ENCODE results near the gene GALNT15.

The GALNT15 gene

DNA sequence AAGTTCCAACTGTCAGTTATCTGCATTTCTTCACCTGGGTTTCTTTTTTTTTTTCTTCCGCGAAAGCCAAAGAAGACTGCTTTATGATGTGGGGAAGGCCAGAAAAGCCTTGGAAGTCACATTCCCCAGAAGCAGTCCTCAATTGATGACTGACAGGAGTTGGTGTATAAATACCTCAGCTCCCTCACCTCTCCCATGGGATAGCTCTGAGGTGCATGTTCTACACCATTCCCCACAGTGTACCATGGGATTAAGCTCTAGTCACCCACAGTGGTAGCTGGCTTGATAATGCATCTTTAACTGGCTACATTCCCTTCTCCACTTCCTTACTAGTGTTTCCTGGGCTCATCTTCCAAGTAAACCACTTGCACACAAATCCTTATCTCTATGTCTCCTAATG is 59.8 kb downstream of the GALNT15 start:
- DNase-seq = no peak

DNA sequence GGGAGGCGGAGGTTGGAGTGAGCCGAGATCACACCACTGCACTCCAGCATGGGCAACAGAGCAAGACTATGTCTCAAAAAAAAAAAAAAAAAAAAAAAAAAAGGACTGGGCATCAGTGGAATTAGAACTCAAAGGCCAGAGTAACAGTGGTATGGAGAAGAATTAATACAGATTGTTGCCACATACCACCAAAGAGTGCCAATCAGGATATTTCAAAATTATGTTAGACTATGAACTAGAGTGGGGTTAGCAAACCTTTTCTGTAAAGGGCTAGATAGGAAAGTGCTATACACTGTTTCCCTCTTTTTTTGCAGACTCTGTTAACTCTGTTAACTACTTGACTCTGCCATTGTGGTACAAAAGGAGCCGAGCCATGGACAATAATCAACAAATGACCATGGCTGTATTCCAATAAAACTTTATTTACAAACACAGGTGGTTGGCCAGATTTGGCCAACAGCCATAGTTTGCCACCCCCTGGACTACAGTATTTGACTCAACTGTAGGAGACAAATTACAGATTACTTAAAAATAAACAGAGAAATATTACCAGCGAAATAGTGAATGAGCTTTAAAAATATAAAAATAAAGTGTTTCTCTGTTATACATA is 61.7 kb downstream of the GALNT15 start:
- no peak for DNase-seq

DNA sequence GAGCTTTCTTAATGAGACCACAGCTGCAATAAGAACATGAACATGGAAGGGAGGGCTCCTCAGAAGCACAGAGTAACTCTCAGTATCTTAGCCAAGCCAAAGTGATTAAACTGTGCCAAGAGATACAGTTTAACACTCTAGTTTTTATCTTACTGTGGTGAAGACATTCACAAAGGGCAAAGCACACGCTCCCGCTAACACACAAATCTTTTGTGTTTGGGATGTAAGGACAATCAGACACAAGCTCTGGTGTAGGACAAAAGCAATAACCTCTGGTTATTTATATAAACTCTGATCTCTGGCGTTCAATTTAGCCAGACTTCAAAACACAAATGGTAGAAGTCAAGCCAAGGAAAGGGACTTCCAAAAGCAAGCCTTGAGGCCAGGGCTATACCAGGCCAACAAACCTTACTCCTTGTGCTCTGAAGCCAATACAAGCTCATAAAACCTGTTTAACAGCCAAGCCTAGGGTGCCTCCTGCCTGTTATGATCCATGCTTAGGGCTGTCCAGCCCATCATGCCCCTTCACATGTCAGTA is 62.4 kb downstream of the GALNT15 start:
- no peak for DNase-seq

DNA sequence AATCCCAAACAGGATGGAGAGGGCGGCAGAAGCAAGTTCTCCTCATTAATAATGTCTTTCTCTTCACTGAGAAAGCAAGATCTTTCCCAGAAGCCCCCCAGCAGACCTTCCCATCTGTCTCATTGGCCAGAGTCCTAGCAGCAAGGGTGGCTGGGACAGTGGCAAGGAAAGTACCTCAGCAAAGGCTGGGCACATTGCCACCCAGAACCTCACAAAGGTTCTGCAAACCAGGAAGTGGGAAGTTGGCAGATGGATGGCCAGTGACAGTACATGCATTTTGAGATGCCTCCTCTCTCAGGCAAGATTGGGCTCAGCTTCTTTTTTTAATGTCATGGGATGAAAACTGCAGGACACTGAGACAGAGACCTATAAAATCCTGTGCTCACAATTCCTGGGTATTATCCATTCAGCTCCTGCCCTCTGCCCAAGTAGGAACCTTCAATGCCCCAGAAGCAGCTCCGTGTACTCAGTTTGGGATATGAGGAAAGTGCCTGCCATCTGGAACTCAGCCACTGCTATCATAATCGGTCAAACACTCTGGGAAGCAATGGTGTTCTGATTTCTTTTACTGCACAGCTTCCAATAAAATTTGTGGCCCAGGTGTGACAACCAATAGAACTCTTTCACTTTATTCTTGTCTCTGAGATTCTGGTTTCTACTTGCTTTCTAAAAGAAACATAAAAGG is 64.7 kb downstream of the GALNT15 start:
- DNase-seq = no peak

DNA sequence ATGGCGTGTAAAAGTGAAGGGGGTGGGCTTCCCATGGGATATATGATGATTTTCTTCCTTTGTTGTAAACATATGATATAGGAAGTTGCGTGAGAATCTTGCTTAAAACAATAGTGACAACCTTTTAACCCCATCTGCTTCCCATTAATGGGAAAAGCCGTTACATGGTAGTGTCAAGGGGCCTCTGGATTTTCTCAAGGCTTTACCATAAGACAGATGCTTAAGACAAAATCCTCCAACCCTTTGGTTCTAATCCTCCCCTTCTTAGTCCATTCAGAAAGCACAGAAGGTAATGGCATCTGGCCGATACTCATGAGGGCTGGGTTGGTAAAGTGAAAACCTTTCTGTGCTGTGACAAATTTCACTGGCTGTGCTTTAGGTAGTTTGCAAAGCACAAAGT is 65.3 kb downstream of the GALNT15 start:
- no peak for DNase-seq

DNA sequence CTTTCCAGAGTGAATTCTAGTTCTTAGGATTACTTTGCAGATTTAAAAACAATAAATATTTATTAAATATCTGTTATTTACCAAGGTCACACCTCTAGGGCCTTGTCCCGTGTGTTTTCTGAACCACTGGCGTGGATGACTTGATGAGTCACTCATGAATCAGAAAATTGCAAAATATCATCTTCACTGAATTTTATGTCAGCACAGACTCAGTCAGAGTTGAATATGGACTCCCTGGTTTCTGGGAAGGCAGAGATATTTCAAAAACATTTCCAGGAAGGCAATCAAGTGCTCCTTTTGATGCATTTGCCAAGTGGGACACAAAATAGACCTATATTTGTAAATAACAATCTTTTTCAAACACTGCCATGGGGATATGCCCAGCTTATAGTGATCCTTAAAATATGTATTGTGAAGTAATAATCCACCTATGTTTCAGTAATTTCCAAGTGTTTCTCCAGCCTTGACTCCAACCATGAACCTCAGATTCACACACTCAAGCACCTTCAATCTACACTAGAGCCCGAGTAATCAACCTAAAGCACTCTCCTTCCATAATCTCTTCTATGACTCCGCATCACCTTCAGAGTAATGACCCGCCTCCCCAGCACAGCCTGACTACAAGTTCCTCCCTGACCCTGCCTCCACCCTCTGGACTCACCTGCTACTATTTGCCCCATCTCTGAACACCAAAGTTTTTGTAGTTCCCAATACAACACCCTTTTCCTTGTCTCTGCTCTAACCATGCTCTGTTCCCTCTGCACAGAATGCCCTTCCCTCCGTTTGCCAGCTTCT is 65.9 kb downstream of the GALNT15 start:
- no peak for DNase-seq

DNA sequence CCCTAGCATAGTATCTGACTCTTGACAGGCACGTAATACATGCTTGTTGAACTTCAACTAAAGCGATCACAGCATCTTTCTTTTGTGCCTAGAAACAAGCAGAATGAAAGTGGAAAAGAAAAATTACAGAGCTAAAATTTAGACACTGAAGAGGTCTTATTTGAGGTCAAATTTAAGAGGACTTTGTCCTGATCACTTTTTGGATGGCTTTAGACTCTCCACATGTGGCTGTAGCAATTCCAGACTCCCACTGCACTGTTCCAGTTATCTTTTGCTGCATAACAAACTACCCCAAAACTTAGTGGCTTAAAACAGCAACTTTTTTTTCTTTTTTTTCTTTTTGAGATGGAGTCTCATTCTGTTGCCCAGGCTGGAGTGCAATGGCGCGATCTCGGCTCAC is 66.7 kb downstream of the GALNT15 start:
- DNase-seq = no peak

DNA sequence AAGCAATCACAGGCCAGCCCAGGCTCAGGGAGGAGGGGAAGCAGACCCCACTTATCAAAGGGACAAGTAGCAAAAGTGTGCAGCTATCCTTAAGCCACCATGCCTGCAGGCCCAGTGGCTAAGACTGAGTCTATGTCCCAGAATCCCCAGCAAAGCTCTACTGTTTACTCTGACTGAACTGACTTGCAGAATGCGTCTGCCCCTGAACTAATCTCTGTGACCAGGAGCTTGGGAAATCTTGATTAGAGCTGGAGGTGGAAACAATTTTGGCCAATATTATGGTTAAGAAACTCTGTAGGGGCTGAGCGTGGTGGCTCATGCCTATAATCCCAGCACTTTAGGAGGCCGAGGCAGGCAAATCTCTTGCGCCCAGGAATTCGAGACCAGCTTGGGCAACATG is 67.7 kb downstream of the GALNT15 start:
- DNase-seq = no peak

DNA sequence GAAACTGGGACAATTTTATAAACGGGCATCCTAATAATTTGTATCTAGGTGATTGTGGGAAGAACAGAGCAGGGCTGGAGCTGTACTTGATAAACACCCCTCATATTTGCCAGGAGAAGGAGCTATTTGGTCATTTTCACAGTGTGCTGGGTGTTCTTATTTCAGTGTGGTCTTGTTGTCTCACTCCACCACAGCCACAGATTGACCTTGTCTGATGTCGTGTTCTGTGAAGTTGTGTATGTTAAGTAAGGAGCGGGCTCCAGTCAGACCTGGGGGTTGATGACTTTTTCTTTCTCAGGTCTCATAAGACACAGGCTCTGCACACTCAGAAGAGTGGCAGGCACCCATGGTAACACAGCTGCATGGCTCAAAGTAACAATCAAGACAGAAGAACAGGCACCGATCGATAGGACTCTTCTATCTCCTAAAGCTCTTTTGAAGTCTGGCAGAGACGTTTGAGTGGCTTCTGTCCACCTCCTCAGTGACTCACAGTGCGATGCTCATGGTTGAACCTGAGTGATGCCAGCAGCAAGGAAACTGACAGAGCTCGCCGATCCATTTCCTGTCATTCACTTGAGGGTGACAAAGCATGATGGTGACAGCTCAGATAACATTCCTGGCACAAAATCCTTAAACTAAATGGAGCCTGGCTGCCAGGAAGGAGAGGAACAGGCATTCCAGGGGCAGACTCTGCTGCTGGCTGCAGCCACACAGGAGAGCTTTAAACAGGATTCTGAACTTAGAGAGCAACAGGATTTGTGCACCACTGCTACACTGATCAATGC is 69.4 kb downstream of the GALNT15 start:
- no peak for DNase-seq

DNA sequence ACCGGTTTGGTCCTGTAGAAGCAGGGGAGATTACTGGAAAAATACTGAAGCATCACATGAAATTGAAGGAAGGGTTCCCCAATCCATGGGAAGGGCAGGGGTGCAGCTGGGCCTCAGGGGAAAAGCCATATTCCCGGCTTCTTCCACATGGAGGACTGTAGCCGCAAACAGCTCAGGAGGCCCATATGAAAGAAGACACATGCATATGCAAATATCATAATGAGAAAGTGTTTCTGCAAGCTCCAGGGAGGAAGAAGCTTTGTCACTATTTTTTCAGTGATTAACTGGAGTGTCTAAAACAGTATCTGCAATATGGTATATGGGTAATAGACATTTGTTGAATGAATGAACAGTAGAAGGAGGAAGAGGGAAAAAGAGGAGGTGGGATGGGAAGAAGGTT is 71.1 kb downstream of the GALNT15 start:
- DNase-seq = no peak

DNA sequence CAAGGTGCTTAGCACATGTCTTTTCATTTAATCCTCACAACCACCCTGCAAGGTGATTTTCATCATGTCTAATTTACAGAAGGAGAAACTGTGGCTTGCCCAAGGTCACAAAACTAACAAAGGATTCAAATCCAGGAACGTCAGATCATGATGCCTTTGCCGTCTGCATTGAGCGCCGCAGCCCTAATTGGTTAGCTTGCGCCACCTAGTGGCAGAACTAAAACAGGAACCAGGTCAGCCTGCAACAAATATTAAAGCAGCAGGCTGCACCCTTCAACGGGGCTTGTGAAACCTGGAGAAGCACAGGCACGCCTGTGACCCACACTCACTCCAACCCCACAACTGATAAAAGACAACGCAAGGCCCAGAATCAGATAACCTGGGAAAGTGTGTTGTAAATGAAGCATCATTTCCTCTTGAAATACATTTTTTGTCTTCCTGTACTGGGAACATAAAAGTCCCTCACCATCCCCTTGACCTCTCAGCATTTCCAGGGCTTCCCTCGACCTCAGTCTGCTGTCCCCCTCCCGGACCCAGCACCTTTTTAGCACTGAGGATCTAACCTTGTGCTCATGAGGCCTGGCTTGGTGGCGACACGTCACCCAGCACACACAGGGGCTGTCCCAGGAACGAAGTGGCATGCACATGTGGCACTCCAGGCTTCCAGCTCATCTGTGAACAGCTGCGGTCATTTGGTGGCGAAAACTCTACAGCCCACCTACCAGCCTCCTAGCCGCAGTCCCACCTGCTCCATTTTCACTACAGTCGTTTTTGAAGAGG is 73.0 kb downstream of the GALNT15 start:
- peak; percentile 41 for DNase-seq

DNA sequence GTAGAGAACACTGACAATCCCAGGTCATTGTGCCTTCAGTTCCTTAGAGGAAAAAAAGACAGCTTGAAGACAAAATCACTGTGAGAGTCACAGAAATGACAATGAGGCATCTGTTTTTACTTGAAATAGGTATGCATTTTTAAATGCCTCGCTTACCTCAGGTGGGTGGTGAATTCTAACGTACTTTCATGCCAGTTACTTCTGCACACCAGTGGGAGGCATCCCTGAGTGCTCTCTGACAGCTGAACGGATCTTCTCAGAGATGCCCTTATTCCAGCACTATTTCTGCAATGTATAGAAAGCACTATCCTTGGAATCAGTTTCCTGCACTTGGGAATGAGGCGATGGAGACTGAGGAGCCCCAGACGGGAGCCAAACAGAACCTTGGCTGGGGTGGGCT is 74.1 kb downstream of the GALNT15 start:
- DNase-seq = no peak

DNA sequence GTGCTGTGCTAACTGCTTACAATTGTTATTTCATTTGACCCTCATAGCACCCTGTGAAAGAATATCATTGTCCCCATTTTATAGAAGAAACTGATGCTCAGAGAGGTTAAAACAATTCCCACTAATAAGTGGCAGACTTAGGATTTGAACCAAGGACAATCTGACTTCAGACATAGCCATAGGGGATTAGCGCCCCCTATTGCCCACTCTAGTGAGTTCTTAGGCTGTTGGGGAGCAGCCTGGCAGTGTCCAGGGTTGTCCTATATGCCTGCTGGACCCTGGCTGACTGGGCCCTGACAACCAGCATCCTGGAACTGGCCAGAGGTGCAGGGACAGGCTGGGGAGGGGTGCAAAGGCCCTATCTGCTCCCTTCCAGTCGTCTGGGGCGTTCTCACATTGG is 74.9 kb downstream of the GALNT15 start:
- no peak for DNase-seq

DNA sequence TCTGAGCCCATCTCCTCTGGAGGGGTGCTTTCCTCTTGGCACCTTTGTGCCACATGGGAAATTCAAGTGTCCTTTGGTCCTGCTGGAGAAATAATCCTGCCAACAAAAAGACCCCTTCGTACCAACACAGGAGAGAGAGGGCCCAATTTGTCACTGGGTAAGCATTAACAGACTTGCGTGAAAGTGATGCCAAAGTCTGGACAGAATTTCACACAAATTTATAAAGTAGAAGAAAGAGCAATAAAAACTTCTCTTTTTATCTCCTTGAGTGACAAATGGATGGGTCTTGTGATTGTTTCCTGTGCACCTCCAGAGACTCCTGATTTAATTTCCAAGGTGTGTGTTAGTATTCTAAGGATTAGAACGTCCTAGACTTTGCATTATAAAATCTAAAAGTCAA is 75.4 kb downstream of the GALNT15 start:
- DNase-seq = no peak

DNA sequence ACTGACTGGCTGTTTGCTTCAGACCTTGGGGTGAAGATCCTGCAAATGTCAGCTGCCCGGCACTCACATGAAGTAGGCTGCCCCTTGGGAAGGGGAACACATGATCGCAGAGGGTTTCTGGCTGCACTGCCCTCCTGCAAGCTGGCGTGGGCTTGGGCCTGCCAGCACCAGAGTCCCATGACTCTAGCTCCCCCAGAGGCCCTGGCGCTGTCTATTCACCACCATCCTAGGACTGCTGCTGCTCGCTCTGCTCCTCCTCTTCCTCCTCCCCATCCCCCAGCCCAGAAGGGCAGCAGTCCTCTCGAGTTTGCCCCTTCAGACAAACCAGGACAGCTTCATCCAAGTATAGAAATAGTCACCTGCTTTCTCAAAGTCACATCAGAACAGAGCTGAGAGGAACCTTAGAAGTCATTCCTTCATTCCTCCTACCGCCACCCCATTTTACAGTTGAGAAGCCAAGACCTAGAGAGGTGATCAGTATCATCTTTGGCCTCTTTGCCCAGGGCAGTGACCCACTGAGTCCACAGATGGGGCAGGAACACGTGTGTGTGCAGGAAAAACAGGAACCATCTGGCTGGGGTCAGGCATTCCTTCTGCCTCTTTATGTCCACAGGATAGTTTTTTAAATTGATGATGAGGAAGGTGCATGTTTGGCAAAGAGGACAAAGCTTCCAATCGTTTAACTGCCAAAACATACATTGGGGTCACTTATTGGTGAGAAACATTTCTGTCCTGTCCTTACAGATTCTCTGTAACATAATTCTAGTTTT is 77.0 kb downstream of the GALNT15 start:
- no peak for DNase-seq

DNA sequence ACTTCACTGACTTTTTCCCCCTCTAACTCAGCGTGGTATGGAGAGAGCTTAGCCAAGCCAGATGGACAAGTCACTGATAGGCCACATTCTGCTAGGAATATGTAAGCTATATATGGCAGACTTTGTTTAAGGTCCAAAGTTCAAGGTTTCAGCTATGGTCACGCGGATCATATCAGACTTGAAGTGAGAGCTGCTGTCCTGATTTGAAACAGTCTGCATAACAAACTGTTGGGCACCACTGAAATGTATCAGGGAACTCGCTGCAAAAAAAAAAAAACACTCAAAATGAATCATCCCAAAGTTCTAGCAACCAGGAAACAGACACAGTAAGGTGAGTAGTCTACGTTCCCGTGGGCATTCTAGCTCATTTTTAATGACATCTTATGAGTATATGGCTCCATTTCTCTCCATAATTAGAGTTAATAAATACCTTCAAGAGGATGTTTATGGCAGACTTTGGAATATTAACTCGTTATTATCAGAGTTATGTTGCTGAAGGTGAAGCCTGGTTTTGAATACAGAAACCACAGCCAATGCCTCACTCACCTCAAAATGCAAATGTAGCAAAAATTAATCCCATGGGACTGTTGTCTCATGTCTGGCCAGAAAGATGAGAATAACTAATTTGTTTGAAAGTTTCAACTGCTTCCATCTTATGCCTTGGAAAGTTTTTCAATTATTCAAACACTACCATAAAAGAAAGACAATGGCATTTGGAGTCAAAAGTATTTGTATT is 77.9 kb downstream of the GALNT15 start:
- DNase-seq = no peak

DNA sequence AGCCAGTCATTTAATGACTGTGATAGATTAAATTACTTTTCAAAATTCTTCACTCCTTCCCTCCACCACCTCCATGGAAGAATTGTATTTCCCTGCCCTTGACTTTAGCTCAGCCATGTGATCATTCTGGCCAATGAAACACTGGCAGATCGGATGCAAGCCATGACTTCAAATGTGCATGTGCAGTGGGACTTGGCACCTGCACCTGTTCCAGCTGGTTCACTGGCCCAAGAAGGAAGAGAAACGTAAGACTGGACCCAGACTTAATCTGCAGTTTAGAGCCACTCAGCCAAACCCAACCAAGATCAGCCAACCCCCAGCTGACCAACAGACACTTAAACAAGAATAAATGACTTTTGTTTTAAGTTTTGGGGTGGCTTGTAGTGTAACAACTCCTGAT is 78.5 kb downstream of the GALNT15 start:
- DNase-seq = no peak

DNA sequence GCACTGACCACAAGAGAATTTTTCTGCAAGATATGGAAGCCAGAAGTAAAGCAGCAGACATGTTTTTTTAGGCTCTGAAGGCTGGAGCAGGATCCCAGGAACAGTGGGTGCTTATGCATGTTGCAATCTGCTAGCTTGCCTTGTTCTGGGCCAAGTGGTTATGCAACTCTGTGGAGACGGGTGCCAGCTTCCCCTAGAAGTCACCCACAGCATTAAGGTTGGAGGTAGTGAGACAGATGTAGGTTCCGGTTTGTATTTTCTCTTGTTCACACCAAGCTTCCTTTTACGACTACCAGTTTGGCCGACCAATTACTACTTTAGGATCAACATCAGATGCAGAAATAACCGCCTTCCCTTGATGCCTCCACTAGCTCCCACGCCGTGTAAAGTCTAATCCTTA is 79.1 kb downstream of the GALNT15 start:
- DNase-seq = no peak

DNA sequence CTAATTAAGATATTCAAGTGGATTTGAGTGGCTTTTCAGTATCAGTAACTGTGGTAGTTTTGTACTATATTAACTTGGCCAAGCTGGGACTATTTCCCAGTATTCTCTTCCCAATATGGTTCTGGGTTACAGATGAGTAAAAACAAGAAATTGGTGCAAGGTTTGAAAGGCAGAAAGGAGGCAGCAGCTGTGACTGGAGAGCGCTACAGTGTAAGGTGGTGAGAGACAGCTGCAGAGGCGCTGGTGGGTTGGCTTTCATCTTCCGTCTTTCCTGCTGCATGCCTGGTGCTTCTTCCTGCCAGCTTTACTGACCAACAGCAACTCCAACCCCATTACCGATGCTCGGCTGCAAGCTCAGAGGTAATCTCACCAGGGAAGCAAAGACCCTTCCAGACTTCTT is 80.4 kb downstream of the GALNT15 start:
- no peak for DNase-seq

DNA sequence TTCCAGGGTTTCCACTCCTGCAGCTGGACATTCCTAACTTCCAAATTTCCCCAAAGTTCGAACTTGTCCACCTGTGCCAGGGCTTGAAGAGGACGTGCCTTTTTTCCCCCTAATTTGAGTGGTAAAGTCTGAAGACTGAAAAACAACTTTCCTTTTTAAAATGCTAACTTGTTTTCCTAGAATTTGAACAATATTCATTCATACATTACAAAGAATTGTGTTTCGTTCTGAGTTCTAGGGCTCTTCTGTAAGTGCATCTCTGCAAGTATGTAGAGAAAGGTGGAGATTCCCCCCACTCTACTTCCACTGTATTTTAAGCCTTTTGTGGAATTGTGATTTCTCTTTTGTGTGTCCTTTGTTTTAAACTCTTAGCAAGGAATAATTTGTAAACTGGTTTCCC is 80.8 kb downstream of the GALNT15 start:
- DNase-seq = no peak

DNA sequence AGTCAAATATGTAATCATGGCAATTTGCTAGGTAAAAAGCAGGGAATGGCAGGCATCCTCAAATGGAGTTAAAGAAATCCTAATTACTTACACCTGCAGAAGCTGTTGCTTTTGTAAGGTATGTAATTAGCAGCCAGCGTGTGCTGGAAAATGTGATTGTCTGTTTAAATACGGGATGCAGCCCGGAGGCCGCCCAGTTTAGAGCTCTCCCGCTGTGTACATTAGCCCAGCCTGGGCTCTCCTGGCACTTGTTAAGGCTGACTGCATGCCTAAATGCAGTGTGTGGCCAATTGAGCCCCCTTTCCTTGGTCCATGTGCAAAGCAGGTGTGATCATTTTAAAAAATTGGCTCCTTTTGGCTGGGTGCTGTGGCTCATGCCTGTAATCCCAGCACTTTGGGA is 81.2 kb downstream of the GALNT15 start:
- no peak for DNase-seq

Measured in DMS153 (cell line).